GM12878 (cell line): ENCODE results near the gene MUC5AC. TPM values are rescaled to one million over a fixed set of nuclear protein-coding genes. Genes with fewer than 3 reads are reported as not detected.

ENCODE experiments used
- ATAC-seq: fragments of 200-7000 bp; cut with Tn5 transposase; 3 replicates; pipeline ENCODE4 v1.9.1; 2020; ENCODE audit warnings: mild to moderate bottlenecking, moderate library complexity
- BruUV-seq: library from RNA; stranded (reverse); fragments of 400-500 nt; replicated peaks from 2 replicates; lab custom pipeline; 2021; lab: Mats Ljungman, UMichigan
- CTCF ChIA-PET: fragments of 300-600 bp; sonication (Branson Sonifier 250); formaldehyde crosslinking; extraction: SDS; loops from one replicate; lab custom pipeline; 2021; ENCODE audit warnings: inconsistent platforms; lab: Yijun Ruan, JAX
- POLR2A ChIA-PET: fragments of 350-600 bp; formaldehyde crosslinking; extraction: SDS; loops from one replicate; lab custom pipeline; 2021; ENCODE audit warnings: inconsistent platforms; lab: Charles Lee
- RAD21 ChIA-PET: fragments of 300-600 bp; sonication (Branson Sonifier 250); formaldehyde crosslinking; loops from one replicate; lab custom pipeline; 2023; ENCODE audit warnings: antibody characterized with exemption; ENCODE audit not compliant: unreplicated experiment; lab: Charles Lee
- SMC1A ChIA-PET: fragments of 300-600 bp; sonication (Branson Sonifier 250); formaldehyde crosslinking; loops from one replicate; lab custom pipeline; 2023; ENCODE audit not compliant: unreplicated experiment, uncharacterized antibody; lab: Charles Lee
- DNase-seq: peaks from one replicate; pipeline ENCODE4 v3.0.0-alpha.2; 2011; ENCODE audit warnings: low read depth, low spot score
- FAIRE-seq: peaks from 3 replicates; lab custom pipeline; 2011; peaks lifted over from hg19 to GRCh38; lab: Jason Lieb, UNC
- H2AFZ ChIP-seq: 2 replicates; pipeline ENCODE4 v1.6.0; 2011; ENCODE audit warnings: low read depth, low read length, control low read depth; ENCODE audit not compliant: control insufficient read depth
- H3K27ac ChIP-seq: 2 replicates; pipeline ENCODE4 v1.5.1; 2011; ENCODE audit warnings: control low read depth; ENCODE audit not compliant: control insufficient read depth, insufficient read depth
- H3K27me3 ChIP-seq, 2 experiments: replicated peaks in 1 of 2; 2 replicates each; pipeline versions ENCODE4 v1.6.0 to v1.6.1; 2011; ENCODE audit warnings: low read length in 1 of 2; ENCODE audit not compliant: control insufficient read depth in 2 of 2, insufficient read depth in 2 of 2
- H3K36me3 ChIP-seq, 2 experiments: 2 replicates each; pipeline ENCODE4 v1.5.1; 2011; ENCODE audit warnings: low read length in 1 of 2; ENCODE audit not compliant: control insufficient read depth in 2 of 2, insufficient read depth in 2 of 2
- H3K4me1 ChIP-seq: 2 replicates; pipeline ENCODE4 v1.6.1; 2011; ENCODE audit warnings: mild to moderate bottlenecking, low read length, moderate library complexity, mixed read lengths; ENCODE audit not compliant: control insufficient read depth, insufficient read depth
- H3K4me2 ChIP-seq: 2 replicates; pipeline ENCODE4 v1.6.0; 2011; ENCODE audit warnings: control low read depth; ENCODE audit not compliant: control insufficient read depth, insufficient read depth
- H3K4me3 ChIP-seq: fragments of 200-600 bp; sonication (generic); 2 replicates; pipeline ENCODE4 v1.5.1; 2016
- H3K79me2 ChIP-seq: 2 replicates; pipeline ENCODE4 v1.6.0; 2011; ENCODE audit warnings: low read length; ENCODE audit not compliant: control insufficient read depth, insufficient read depth
- H3K9ac ChIP-seq: 2 replicates; pipeline ENCODE4 v1.8.0; 2011; ENCODE audit warnings: low read length, control low read depth, mixed read lengths; ENCODE audit not compliant: control insufficient read depth, insufficient read depth
- H3K9me3 ChIP-seq: replicated peaks from 3 replicates; pipeline ENCODE4 v1.5.1; 2011; ENCODE audit warnings: mild to moderate bottlenecking, low read length; ENCODE audit not compliant: control insufficient read depth, insufficient read depth
- H4K20me1 ChIP-seq: 2 replicates; pipeline ENCODE4 v1.6.0; 2011; ENCODE audit not compliant: control insufficient read depth, insufficient read depth
- ATF3 ChIP-seq: IDR thresholded peaks from 2 replicates; pipeline ENCODE4 v1.6.1; 2011; ENCODE audit warnings: low read depth, mild to moderate bottlenecking, low read length, moderate library complexity, borderline replicate concordance; ENCODE audit errors: extremely low read depth
- CEBPB ChIP-seq, 2 experiments: fragments of 150-350 bp in 1 of 2; IDR thresholded peaks; 2 replicates each; pipeline ENCODE4 v1.6.1; 2012 to 2014; ENCODE audit warnings: low read depth in 2 of 2, low read length in 2 of 2, borderline replicate concordance in 1 of 2, inconsistent platforms in 1 of 2
- CTCF ChIP-seq, 3 experiments: IDR thresholded peaks in 2 of 3; conservative IDR thresholded peaks in 1 of 3; 2 replicates each; pipeline ENCODE4 v1.5.1; 2011; ENCODE audit warnings: low read depth in 3 of 3, low read length in 3 of 3, mild to moderate bottlenecking in 3 of 3, control low read depth in 2 of 3, moderate library complexity in 2 of 3, inconsistent platforms in 1 of 3, mixed read lengths in 1 of 3; ENCODE audit not compliant: control insufficient read depth in 2 of 3, insufficient read depth in 1 of 3; ENCODE audit errors: extremely low read depth in 1 of 3
- FOS ChIP-seq: IDR thresholded peaks from 3 replicates; pipeline ENCODE4 v1.6.1; 2011; ENCODE audit warnings: borderline replicate concordance; ENCODE audit not compliant: insufficient read length; ENCODE audit errors: extremely low read depth
- HDAC6 ChIP-seq: fragments of 200-600 bp; sonication (generic); IDR thresholded peaks from one replicate; pipeline ENCODE4 v1.8.0; 2017; ENCODE audit warnings: antibody characterized with exemption; ENCODE audit not compliant: unreplicated experiment
- MXI1 ChIP-seq: fragments of 150-350 bp; IDR thresholded peaks from 2 replicates; pipeline ENCODE4 v1.6.1; 2011; ENCODE audit warnings: low read depth, mild to moderate bottlenecking, inconsistent platforms, low read length, improper control_type of control experiment
- PAX8 ChIP-seq: fragments of 450-650 bp; IDR thresholded peaks from 2 replicates; pipeline ENCODE4 v1.6.1; 2017; ENCODE audit warnings: mild to moderate bottlenecking, moderate library complexity
- TBL1XR1 ChIP-seq: IDR thresholded peaks from 2 replicates; pipeline ENCODE4 v1.6.1; 2012; ENCODE audit warnings: low read depth, low read length, improper control_type of control experiment
- ZBTB11 ChIP-seq: fragments of 450-650 bp; formaldehyde crosslinking; IDR thresholded peaks from 2 replicates; pipeline ENCODE4 v1.5.0; 2022; ENCODE audit warnings: mild to moderate bottlenecking, missing genetic modification characterization
- WGBS: methylation state at CpG from one replicate; pipeline ENCODE4 v1.1.6; 2016; ENCODE audit warnings: low lambda C conversion rate; ENCODE audit not compliant: insufficient replicate concordance, insufficient coverage; ENCODE audit errors: missing lambda C conversion rate; 5-methylcytosine and 5-hydroxymethylcytosine counted together
- in situ Hi-C: fragments of 300-500 bp; cut with MboI; formaldehyde crosslinking; loops from 9 replicates; pipeline ENCODE4 v1.14.3; 2018; ENCODE audit warnings: mixed read lengths
- intact Hi-C: fragments of 100-400 bp; cut with micrococcal nuclease; formaldehyde crosslinking; loops from one replicate; pipeline ENCODE4 v1.14.2; 2022; ENCODE audit not compliant: unreplicated experiment
- polyA plus RNA-seq, 11 experiments: library from polyadenylated mRNA; depleted of rRNA in 4 of 11; unstranded in 6 of 11; stranded (reverse) in 5 of 11; fragments of >200 nt; fragmentation: Nextera tagmentation in 4 of 11; fragmentation: Illumina TruSeq in 1 of 11; extraction: Ambion mirVana in 4 of 11; extraction: Trizol in 1 of 11; gene quantifications; 1 replicate in 1 of 11; 2 replicates in 10 of 11; pipeline versions ENCODE4 v1.2.1 to v1.2.3, GENCODE V29; 2011 to 2016; ENCODE audit warnings: inconsistent platforms in 2 of 11, missing spikeins in 2 of 11, low read depth in 1 of 11
- total RNA-seq, 4 experiments: library from RNA; depleted of rRNA in 3 of 4; stranded (reverse); fragments of >200 nt in 3 of 4; fragmentation: Illumina TruSeq in 1 of 4; extraction: Trizol in 1 of 4; gene quantifications; 2 replicates each; pipeline versions ENCODE4 v1.2.1 to v1.2.3, GENCODE V29; 2013 to 2021

MUC5AC gene
- total and polyA plus RNA-seq, 10 of the 15 experiments (the other 5 are each of a cell fraction or from before 2014, with no cell fraction given) = under 0.01 to 0.01 TPM; not detected in 8

GRCh38 chr11:1208144-1208393 is 50.3 kb downstream of the MUC5AC start (continued):
- no peak for TF ChIP-seq ZBTB11 (CRISPR knock-in tag)

- CTCF ChIA-PET = no interaction called here
- SMC1A ChIA-PET = no interaction called here
- DNase-seq (no peak), ATAC-seq (no peak), FAIRE-seq (no peak)
- Histone ChIP-seq H4K20me1 (no peaks in the 10 kb centered on the region), H3K27me3 (no peaks in the 10 kb centered on the region), H2AFZ (no peak overlapping the region), H3K4me3 (no peak overlapping the region), H3K4me1 (no peaks in the 10 kb centered on the region), H3K79me2 (no peaks in the 10 kb centered on the region), H3K9me3 (no peaks in the 10 kb centered on the region; the same call in 2 of the 3 replicates), H3K36me3 (no peaks in the 10 kb centered on the region), H3K4me2 (no peak overlapping the region), H3K9ac (no peak overlapping the region), H3K27ac (no peak overlapping the region)
- intact Hi-C loops = no loop called here
- WGBS = 68% methylated on average over 39 of the region's 39 CpGs
- TF ChIP-seq CEBPB (IDR thresholded peaks at IDR 0.05; ENCODE audit: borderline replicate concordance in 1 of 2, low read depth in 2 of 2, low read length in 2 of 2) (no peak), TBL1XR1 (no peak), HDAC6 (no peak), MXI1 (no peak), CTCF (IDR thresholded peaks at IDR 0.05 in 2 of 3, conservative IDR thresholded peaks at IDR 0.05 in 1 of 3; ENCODE audit: control insufficient read depth in 2 of 3, extremely low read depth in 1 of 3, insufficient read depth in 1 of 3, low read depth in 3 of 3, low read length in 3 of 3) (no peak), ATF3 (no peak), PAX8 (no peak), FOS (no peak)
- POLR2A ChIA-PET = no interaction called here
- RAD21 ChIA-PET = no interaction called here
- in situ Hi-C loops = no loop called here
- no TSS peak for BruUV-seq
Observed at GRCh38 chr11:1208394-1209261, 50.9 kb downstream of the MUC5AC start.
